Breast epithelium (tissue), 4 donors: Measurements from ENCODE around the gene LRRC43. TPM values are rescaled to one million over a fixed set of nuclear protein-coding genes. Genes with fewer than 3 reads are reported as not detected.

Experiments used
- DNase-seq, 2 donors: peaks; one replicate each; pipeline ENCODE4 v3.0.0-alpha.2; 2019; ENCODE audit warnings: low spot score in 2 of 2
- H3K27ac ChIP-seq, 2 donors: fragments of 200-600 bp; sonication (generic) in 1 of 2; one replicate each; pipeline ENCODE4 v1.5.1; 2016 to 2019; ENCODE audit warnings: mild to moderate bottlenecking in 1 of 2
- H3K27me3 ChIP-seq, 2 donors: fragments of 200-600 bp; sonication (generic) in 1 of 2; one replicate each; pipeline versions ENCODE4 v1.5.1 to v1.6.0; 2017 to 2019; ENCODE audit warnings: control low read depth in 1 of 2, mild to moderate bottlenecking in 1 of 2
- H3K36me3 ChIP-seq: fragments of 200-600 bp; one replicate; pipeline ENCODE4 v1.5.1; 2019
- H3K4me1 ChIP-seq, 2 donors: fragments of 200-600 bp; sonication (generic); one replicate each; pipeline ENCODE4 v1.5.1; 2016 to 2019; ENCODE audit warnings: control low read depth in 1 of 2
- H3K4me3 ChIP-seq, 3 donors: fragments of 200-600 bp; sonication (generic); 1 replicate in 2 of 3; 2 replicates in 1 of 3; pipeline ENCODE4 v1.5.1; 2016 to 2019; ENCODE audit warnings: mild to moderate bottlenecking in 3 of 3, moderate library complexity in 2 of 3
- H3K9me3 ChIP-seq, 2 donors: fragments of 200-600 bp; sonication (generic) in 1 of 2; one replicate each; pipeline ENCODE4 v1.5.1; 2016 to 2019; ENCODE audit warnings: control low read depth in 1 of 2
- POLR2A ChIP-seq: fragments of 450-650 bp; IDR thresholded peaks from one replicate; pipeline ENCODE4 v1.6.1; 2016; ENCODE audit warnings: antibody characterized with exemption, mild to moderate bottlenecking, moderate library complexity
- POLR2AphosphoS5 ChIP-seq, 3 donors: sonication (generic); formaldehyde crosslinking; IDR thresholded peaks; one replicate each; pipeline ENCODE4 v1.6.1; 2017; ENCODE audit warnings: antibody characterized with exemption in 3 of 3
- intact Hi-C: fragments of 100-400 bp; cut with DNase I; formaldehyde crosslinking; loops from one replicate; pipeline ENCODE4 v1.15.1; 2023; ENCODE audit warnings: low total_unique reads
- total RNA-seq, 3 donors: library from RNA; depleted of rRNA; stranded (reverse); fragments of >200 nt; gene quantifications; one replicate each; pipeline ENCODE4 v1.1.0, GENCODE V29; 2016
- TF ChIP-seq, protein P1 (sequence below), 3 donors: fragments of 450-650 bp; IDR thresholded peaks; one replicate each; pipeline ENCODE4 v1.5.1; 2016 to 2017; ENCODE audit warnings: antibody characterized with exemption in 3 of 3, mild to moderate bottlenecking in 3 of 3, moderate library complexity in 3 of 3

The LRRC43 gene
- total RNA-seq, 3 donors from 2014 or later, result 0.66 to 2.3 (median 0.80) TPM

DNA sequence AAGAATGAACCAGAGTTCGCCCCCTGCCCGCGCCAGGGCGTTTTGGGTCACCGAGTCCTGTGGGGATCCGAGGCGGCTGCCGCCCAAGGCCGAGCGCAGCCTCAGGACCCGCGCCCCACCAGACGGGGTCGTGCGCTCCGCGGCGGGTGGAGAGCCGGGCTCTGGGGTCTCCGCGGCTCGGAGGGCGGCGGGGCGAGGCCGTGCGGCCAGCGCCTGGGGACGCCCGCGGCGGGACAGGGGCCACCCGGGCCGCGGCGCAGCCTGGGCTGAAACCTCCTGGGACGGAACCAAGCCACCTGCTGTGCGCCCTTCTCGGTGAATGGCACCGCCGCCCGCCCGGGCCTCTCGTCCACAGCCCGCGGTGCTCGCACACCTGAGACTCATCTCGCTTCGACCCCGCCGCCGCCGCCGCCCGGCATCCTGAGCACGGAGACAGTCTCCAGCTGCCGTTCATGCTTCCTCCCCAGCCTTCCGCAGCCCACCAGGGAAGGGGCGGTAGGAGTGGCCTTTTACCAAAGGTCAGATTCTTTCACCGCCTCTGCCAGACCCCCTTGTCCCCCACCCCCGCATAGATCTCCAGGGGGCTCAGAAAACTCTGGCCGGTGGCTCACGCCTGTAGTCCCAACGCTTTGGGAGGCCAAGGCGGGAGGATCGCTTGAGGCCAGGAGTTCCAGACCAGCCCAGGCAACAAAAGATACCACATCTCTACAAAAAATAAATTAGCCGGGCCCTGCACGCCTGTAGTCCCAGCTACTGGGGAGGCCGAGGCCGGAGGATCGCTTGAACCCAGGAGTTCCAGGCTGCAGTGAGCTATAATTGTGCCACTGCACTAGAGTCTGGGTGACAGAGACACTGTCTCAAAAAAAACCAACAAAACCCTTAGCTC lies 21.5 kb downstream of the LRRC43 start:
- H3K27ac ChIP-seq, result no peak overlapping the region
- intact Hi-C loops, result no loop called here

DNA sequence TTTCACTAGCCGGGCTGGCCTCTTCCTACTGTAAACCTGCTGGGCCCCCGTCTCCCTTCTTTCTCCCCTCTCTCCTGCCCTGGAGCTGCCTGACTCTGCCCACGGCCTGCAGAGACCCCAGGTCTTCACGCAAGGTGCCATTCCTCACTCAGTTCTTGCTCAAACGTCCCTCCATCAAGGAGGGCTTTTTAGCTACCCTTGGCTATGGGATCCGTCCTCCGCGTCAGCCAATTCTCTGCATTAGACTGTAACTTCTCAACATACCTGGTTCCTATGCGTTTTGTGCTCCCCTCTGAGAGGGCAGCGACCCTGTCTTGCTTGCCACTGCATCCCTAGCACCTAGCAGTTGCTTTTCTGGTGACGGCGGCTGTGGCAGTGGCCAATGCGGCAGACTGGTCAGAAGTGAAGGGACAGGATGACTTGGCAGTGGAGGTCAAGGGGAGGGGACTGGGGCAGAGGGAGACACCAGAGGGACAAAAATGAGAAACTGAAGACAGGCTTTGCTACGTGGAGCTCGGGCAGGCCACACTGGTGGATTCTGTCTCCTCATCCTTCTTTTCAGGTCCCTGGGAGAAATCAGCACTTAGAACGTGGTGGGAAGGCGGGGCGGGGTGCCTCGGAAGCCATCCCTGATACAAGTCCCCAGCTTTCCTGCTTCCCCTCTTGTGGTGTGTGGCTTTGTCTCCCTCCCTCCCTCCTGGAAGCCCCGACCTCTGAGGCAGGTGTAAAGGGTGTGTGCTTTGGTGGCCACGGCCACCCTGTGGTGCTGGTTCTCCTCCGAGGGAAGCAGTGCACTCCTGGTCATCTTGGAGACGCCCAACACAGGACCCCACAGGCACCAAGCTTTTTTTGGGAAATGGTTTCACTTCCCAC lies 22.4 kb downstream of the LRRC43 start:
- Histone ChIP-seq H3K9me3 (no peaks in the 10 kb centered on the region), H3K4me3 (no peak overlapping the region), H3K4me1 (peaks cover 6 to 12% of the 10 kb centered on the region in 2 donors), H3K36me3 (peaks cover 8% of the 10 kb centered on the region), H3K27me3 (peaks cover 0 to 3% of the 10 kb centered on the region in 2 donors), H3K27ac (no peak overlapping the region)
- TF ChIP-seq POLR2AphosphoS5 (IDR thresholded peaks at IDR 0.05), result no peak
- no peak for TF ChIP-seq POLR2A
- TF ChIP-seq, protein P1, sequence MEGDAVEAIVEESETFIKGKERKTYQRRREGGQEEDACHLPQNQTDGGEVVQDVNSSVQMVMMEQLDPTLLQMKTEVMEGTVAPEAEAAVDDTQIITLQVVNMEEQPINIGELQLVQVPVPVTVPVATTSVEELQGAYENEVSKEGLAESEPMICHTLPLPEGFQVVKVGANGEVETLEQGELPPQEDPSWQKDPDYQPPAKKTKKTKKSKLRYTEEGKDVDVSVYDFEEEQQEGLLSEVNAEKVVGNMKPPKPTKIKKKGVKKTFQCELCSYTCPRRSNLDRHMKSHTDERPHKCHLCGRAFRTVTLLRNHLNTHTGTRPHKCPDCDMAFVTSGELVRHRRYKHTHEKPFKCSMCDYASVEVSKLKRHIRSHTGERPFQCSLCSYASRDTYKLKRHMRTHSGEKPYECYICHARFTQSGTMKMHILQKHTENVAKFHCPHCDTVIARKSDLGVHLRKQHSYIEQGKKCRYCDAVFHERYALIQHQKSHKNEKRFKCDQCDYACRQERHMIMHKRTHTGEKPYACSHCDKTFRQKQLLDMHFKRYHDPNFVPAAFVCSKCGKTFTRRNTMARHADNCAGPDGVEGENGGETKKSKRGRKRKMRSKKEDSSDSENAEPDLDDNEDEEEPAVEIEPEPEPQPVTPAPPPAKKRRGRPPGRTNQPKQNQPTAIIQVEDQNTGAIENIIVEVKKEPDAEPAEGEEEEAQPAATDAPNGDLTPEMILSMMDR (IDR thresholded peaks at IDR 0.05), result no peak
- peak in 1 of 2 donors; percentile 30 for DNase-seq
- intact Hi-C loops, result no loop called here

More for the DNA sequence above, 21.5 kb downstream of the LRRC43 start:
- H3K27me3 ChIP-seq, result peaks cover 0 to 3% of the 10 kb centered on the region in 2 donors
- H3K4me1 ChIP-seq, result peaks cover 6 to 12% of the 10 kb centered on the region in 2 donors
- DNase-seq, result peak in 1 of 2 donors; percentile 49
- H3K36me3 ChIP-seq, result peaks cover 8% of the 10 kb centered on the region
- TF ChIP-seq POLR2AphosphoS5 (IDR thresholded peaks at IDR 0.05), result no peak
- no peak for TF ChIP-seq POLR2A
- TF ChIP-seq, protein P1 (IDR thresholded peaks at IDR 0.05), result no peak
- no peaks in the 10 kb centered on the region for H3K9me3 ChIP-seq
- H3K4me3 ChIP-seq, result peak overlapping the region; percentile 43 to 87 (median 59)

DNA sequence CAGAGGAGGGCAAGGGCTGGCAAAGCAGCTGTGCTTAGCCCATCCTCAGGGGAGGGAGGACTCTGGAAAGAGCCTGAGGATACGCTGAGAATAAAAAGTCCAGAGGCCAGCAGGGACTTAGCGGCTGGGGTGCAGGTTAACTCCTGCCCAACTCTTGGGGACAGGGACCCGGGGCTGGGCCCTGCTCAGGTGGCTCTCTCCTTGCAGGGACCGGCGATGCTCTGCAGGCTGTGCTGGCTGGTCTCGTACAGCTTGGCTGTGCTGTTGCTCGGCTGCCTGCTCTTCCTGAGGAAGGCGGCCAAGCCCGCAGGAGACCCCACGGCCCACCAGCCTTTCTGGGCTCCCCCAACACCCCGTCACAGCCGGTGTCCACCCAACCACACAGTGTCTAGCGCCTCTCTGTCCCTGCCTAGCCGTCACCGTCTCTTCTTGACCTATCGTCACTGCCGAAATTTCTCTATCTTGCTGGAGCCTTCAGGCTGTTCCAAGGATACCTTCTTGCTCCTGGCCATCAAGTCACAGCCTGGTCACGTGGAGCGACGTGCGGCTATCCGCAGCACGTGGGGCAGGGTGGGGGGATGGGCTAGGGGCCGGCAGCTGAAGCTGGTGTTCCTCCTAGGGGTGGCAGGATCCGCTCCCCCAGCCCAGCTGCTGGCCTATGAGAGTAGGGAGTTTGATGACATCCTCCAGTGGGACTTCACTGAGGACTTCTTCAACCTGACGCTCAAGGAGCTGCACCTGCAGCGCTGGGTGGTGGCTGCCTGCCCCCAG lies 23.4 kb downstream of the LRRC43 start:
- DNase-seq, result peak in 1 of 2 donors; percentile 30
- intact Hi-C loops, result no loop called here
- Histone ChIP-seq H3K4me1 (peaks cover 6 to 12% of the 10 kb centered on the region in 2 donors), H3K27ac (no peak overlapping the region), H3K9me3 (no peaks in the 10 kb centered on the region), H3K27me3 (peaks cover 0 to 3% of the 10 kb centered on the region in 2 donors), H3K4me3 (no peak overlapping the region), H3K36me3 (peaks cover 8% of the 10 kb centered on the region)
- TF ChIP-seq POLR2A, result no peak
- TF ChIP-seq, protein P1 (IDR thresholded peaks at IDR 0.05), result no peak
- TF ChIP-seq POLR2AphosphoS5 (IDR thresholded peaks at IDR 0.05), result no peak

DNA sequence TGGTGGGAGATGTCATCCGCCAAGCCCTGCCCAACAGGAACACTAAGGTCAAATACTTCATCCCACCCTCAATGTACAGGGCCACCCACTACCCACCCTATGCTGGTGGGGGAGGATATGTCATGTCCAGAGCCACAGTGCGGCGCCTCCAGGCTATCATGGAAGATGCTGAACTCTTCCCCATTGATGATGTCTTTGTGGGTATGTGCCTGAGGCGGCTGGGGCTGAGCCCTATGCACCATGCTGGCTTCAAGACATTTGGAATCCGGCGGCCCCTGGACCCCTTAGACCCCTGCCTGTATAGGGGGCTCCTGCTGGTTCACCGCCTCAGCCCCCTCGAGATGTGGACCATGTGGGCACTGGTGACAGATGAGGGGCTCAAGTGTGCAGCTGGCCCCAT lies 24.1 kb downstream of the LRRC43 start:
- TF ChIP-seq POLR2AphosphoS5 (IDR thresholded peaks at IDR 0.05) (no peak), POLR2A (no peak)
- TF ChIP-seq, protein P1 (IDR thresholded peaks at IDR 0.05), result no peak
- DNase-seq, result no peak
- Histone ChIP-seq H3K4me1 (peaks cover 6 to 12% of the 10 kb centered on the region in 2 donors), H3K4me3 (no peak overlapping the region), H3K36me3 (peaks cover 8% of the 10 kb centered on the region), H3K27me3 (no peaks in the 10 kb centered on the region), H3K27ac (no peak overlapping the region), H3K9me3 (no peaks in the 10 kb centered on the region)
- intact Hi-C loops, result no loop called here
